Caco-2 (cell line): ENCODE measurements around the gene CERS1. TPM values are rescaled to one million over a fixed set of nuclear protein-coding genes. Genes with fewer than 3 reads are reported as not detected.
A peak's percentile ranks its signal among the peaks of the same experiment; 100 is the strongest.

Experiments
- BruUV-seq: library from RNA; stranded (reverse); fragments of 400-500 nt; replicated peaks from 2 replicates; lab custom pipeline; 2021; lab: Mats Ljungman, UMichigan
- CTCF ChIA-PET: fragments of 300-600 bp; sonication (Branson Sonifier 250); formaldehyde crosslinking; loops from one replicate; lab custom pipeline; 2022; ENCODE audit warnings: antibody characterized with exemption; lab: Charles Lee
- POLR2A ChIA-PET: fragments of 300-600 bp; sonication (Branson Sonifier 250); formaldehyde crosslinking; loops from one replicate; lab custom pipeline; 2022; ENCODE audit warnings: antibody characterized with exemption; lab: Charles Lee
- DNase-seq, 2 experiments: peaks; one replicate each; pipeline versions ENCODE4 v3.0.0 to v3.0.0-alpha.2; 2020 to 2022
- H3K27me3 ChIP-seq: replicated peaks from 2 replicates; pipeline ENCODE4 v1.6.0; 2011; ENCODE audit warnings: low read length; ENCODE audit not compliant: control insufficient read depth, insufficient read depth
- H3K36me3 ChIP-seq: 2 replicates; pipeline ENCODE4 v1.5.1; 2011; ENCODE audit warnings: low read length; ENCODE audit not compliant: control insufficient read depth, insufficient read depth
- H3K4me1 ChIP-seq: fragments of 250-450 bp; sonication (Bioruptor Pico); 2 replicates; pipeline ENCODE4 v1.5.1; 2020; ENCODE audit warnings: mild to moderate bottlenecking
- H3K4me3 ChIP-seq: 2 replicates; pipeline ENCODE4 v1.5.1; 2011; ENCODE audit warnings: low read depth, mild to moderate bottlenecking, control low read depth, low read length
- H3K9me3 ChIP-seq: fragments of 250-450 bp; sonication (Bioruptor Pico); 2 replicates; pipeline ENCODE4 v1.5.1; 2020; ENCODE audit warnings: mild to moderate bottlenecking, moderate library complexity
- H3K27ac Mint-ChIP-seq: one replicate; pipeline ENCODE4 v1.8.0; 2022; ENCODE audit warnings: mixed read lengths; ENCODE audit not compliant: unreplicated experiment
- H3K27me3 Mint-ChIP-seq: one replicate; pipeline ENCODE4 v1.8.0; 2022; ENCODE audit warnings: mixed read lengths; ENCODE audit not compliant: insufficient read depth, unreplicated experiment
- H3K36me3 Mint-ChIP-seq: one replicate; pipeline ENCODE4 v1.8.0; 2022; ENCODE audit warnings: mild to moderate bottlenecking, mixed read lengths; ENCODE audit not compliant: insufficient read depth, unreplicated experiment
- H3K4me1 Mint-ChIP-seq: one replicate; pipeline ENCODE4 v1.8.0; 2022; ENCODE audit warnings: low read depth, mixed read lengths; ENCODE audit not compliant: unreplicated experiment
- H3K4me3 Mint-ChIP-seq: one replicate; pipeline ENCODE4 v1.8.0; 2022; ENCODE audit warnings: mild to moderate bottlenecking, moderate library complexity, mixed read lengths; ENCODE audit not compliant: unreplicated experiment
- H3K9me3 Mint-ChIP-seq: one replicate; pipeline ENCODE4 v1.8.0; 2022; ENCODE audit warnings: mixed read lengths; ENCODE audit not compliant: unreplicated experiment
- CTCF ChIP-seq, 2 experiments: fragments of 200-600 bp in 1 of 2; IDR thresholded peaks; 1 replicate in 1 of 2; 2 replicates in 1 of 2; pipeline versions ENCODE4 v1.5.1 to v1.8.0; 2011 to 2022; ENCODE audit warnings: antibody characterized with exemption in 1 of 2, control low read depth in 1 of 2, inconsistent platforms in 1 of 2, low read depth in 1 of 2, low read length in 1 of 2, mild to moderate bottlenecking in 1 of 2, moderate library complexity in 1 of 2; ENCODE audit not compliant: insufficient read depth in 1 of 2, severe bottlenecking in 1 of 2, unreplicated experiment in 1 of 2
- intact Hi-C: fragments of 100-400 bp; cut with micrococcal nuclease; formaldehyde crosslinking; loops from one replicate; pipeline ENCODE4 v1.10.0; 2022; ENCODE audit not compliant: unreplicated experiment
- total RNA-seq: library from RNA; stranded (reverse); gene quantifications from 2 replicates; pipeline ENCODE4 v1.2.3, GENCODE V29; 2022

The CERS1 gene
- total RNA-seq, 1 experiment from 2014 or later = 20.3 TPM

GRCh38 chr19:18858906-18859646 is 36.9 kb downstream of the CERS1 start:
- no peaks in the 10 kb centered on the region for H3K9me3 Mint-ChIP-seq
- no peak for TF ChIP-seq CTCF (IDR thresholded peaks at IDR 0.05; ENCODE audit: insufficient read depth in 1 of 2, low read depth in 1 of 2, low read length in 1 of 2, severe bottlenecking in 1 of 2, unreplicated experiment in 1 of 2)
- ChIA-PET CTCF (interaction anchor here (0.5 to 0.6 kb wide), 2 partner anchors 35 to 148 kb away, joined by 3 read pairs; no protein-coding TSS in a partner anchor), POLR2A (interaction anchor here (0.6 kb wide), 1 partner anchor 631 kb away, joined by 3 read pairs; no protein-coding TSS in a partner anchor)
- Histone ChIP-seq H3K36me3 (peaks cover 4% of the 10 kb centered on the region), H3K27me3 (no peaks in the 10 kb centered on the region), H3K9me3 (no peaks in the 10 kb centered on the region), H3K4me3 (no peak overlapping the region), H3K4me1 (no peaks in the 10 kb centered on the region)
- no peak overlapping the region for H3K27ac Mint-ChIP-seq
- H3K36me3 Mint-ChIP-seq = peaks cover 70% of the 10 kb centered on the region
- intact Hi-C loops = no loop called here
- DNase-seq = no peak
- H3K4me3 Mint-ChIP-seq = no peak overlapping the region
- no TSS peak for BruUV-seq
- H3K4me1 Mint-ChIP-seq = no peaks in the 10 kb centered on the region
- H3K27me3 Mint-ChIP-seq = no peaks in the 10 kb centered on the region

GRCh38 chr19:18857223-18857622 is 38.7 kb downstream of the CERS1 start:
- peaks cover 65% of the 10 kb centered on the region for H3K36me3 Mint-ChIP-seq
- no peaks in the 10 kb centered on the region for H3K9me3 Mint-ChIP-seq
- H3K27me3 Mint-ChIP-seq = no peaks in the 10 kb centered on the region
- TF ChIP-seq CTCF (IDR thresholded peaks at IDR 0.05; ENCODE audit: insufficient read depth in 1 of 2, low read depth in 1 of 2, low read length in 1 of 2, severe bottlenecking in 1 of 2, unreplicated experiment in 1 of 2) = no peak
- intact Hi-C loops = no loop called here
- peaks cover 3% of the 10 kb centered on the region for H3K36me3 ChIP-seq
- H3K4me1 Mint-ChIP-seq = no peaks in the 10 kb centered on the region
- ChIA-PET CTCF (no interaction called here), POLR2A (no interaction called here)
- no peaks in the 10 kb centered on the region for H3K9me3 ChIP-seq
- BruUV-seq = no TSS peak
- no peak overlapping the region for H3K4me3 ChIP-seq
- H3K4me1 ChIP-seq = no peaks in the 10 kb centered on the region
- no peaks in the 10 kb centered on the region for H3K27me3 ChIP-seq
- no peak for DNase-seq
- H3K27ac Mint-ChIP-seq = no peak overlapping the region
- no peak overlapping the region for H3K4me3 Mint-ChIP-seq

- Mint-ChIP-seq H3K9me3 (no peaks in the 10 kb centered on the region), H3K27ac (no peak overlapping the region), H3K36me3 (peaks cover 60% of the 10 kb centered on the region), H3K4me3 (no peak overlapping the region), H3K27me3 (no peaks in the 10 kb centered on the region), H3K4me1 (no peaks in the 10 kb centered on the region)
- ChIA-PET POLR2A (no interaction called here), CTCF (interaction anchor here (1.0 to 1.4 kb wide), 7 partner anchors 8 to 267 kb away, joined by 3 to 4 read pairs (median 4); no protein-coding TSS in a partner anchor)
- Histone ChIP-seq H3K4me3 (no peak overlapping the region), H3K4me1 (no peaks in the 10 kb centered on the region), H3K27me3 (no peaks in the 10 kb centered on the region), H3K36me3 (peaks cover 3% of the 10 kb centered on the region), H3K9me3 (no peaks in the 10 kb centered on the region)
- BruUV-seq = no TSS peak
- TF ChIP-seq CTCF (IDR thresholded peaks at IDR 0.05; ENCODE audit: insufficient read depth in 1 of 2, low read depth in 1 of 2, low read length in 1 of 2, severe bottlenecking in 1 of 2, unreplicated experiment in 1 of 2) = peak; percentile 23 to 41
- peak in 1 of 2 experiments; percentile 46 for DNase-seq
- intact Hi-C loops = no loop called here
These were observed 39.4 kb downstream of the CERS1 start for GRCh38 chr19:18856385-18857126.
